CD4-positive, alpha-beta T cell treated with Interleukin-21 for 1 hour (primary cell): ENCODE measurements around the gene MED4.

Experiments
- DNase-seq: peaks from one replicate; pipeline ENCODE4 v3.0.0-alpha.2; 2020

Gene MED4

GRCh38 chr13:48094781-48095502 lies at the start of gene MED4:
TSS of gene MED4 (minus strand) at chr13:48095104. CDS start at chr13:48095078, 26 bp downstream.
- DNase-seq = peak; percentile 97

GRCh38 chr13:48144413-48145035 lies 49.6 kb upstream of the MED4 start:
- DNase-seq = peak; percentile 43

- no peak for DNase-seq
Observed at GRCh38 chr13:48142436-48142835, 47.5 kb upstream of the MED4 start.

- no peak for DNase-seq
Observed at GRCh38 chr13:48138270-48138669, 43.4 kb upstream of the MED4 start.

GRCh38 chr13:48132961-48133360 lies 38.1 kb upstream of the MED4 start:
- no peak for DNase-seq

GRCh38 chr13:48131533-48131932 lies 36.6 kb upstream of the MED4 start:
- no peak for DNase-seq

- peak; percentile 81 for DNase-seq
Observed at GRCh38 chr13:48126944-48127830, 32.3 kb upstream of the MED4 start.

GRCh38 chr13:48125794-48126228 lies 30.9 kb upstream of the MED4 start:
- DNase-seq = no peak

- DNase-seq = no peak
Observed at GRCh38 chr13:48123812-48124211, 28.9 kb upstream of the MED4 start.

GRCh38 chr13:48121733-48122132 lies 26.8 kb upstream of the MED4 start:
- no peak for DNase-seq

- DNase-seq = no peak
Observed at GRCh38 chr13:48120241-48120640, 25.3 kb upstream of the MED4 start.

GRCh38 chr13:48118030-48118429 lies 23.1 kb upstream of the MED4 start:
- no peak for DNase-seq

- no peak for DNase-seq
Observed at GRCh38 chr13:48116808-48117207, 21.9 kb upstream of the MED4 start.

- no peak for DNase-seq
Observed at GRCh38 chr13:48113756-48114130, 18.8 kb upstream of the MED4 start.

- DNase-seq = no peak
Observed at GRCh38 chr13:48112896-48113755, 18.2 kb upstream of the MED4 start.

GRCh38 chr13:48110931-48111721 lies 16.2 kb upstream of the MED4 start:
- DNase-seq = no peak

GRCh38 chr13:48110132-48110868 lies 15.4 kb upstream of the MED4 start:
- DNase-seq = no peak

GRCh38 chr13:48108106-48108505 lies 13.2 kb upstream of the MED4 start:
- DNase-seq = no peak

GRCh38 chr13:48097793-48098192 lies 2.9 kb upstream of the MED4 start:
- no peak for DNase-seq

- DNase-seq = no peak
Observed at GRCh38 chr13:48096670-48097069, 1.8 kb upstream of the MED4 start.

- DNase-seq = peak; percentile 3
Observed at GRCh38 chr13:48094404-48094780, 512 bp downstream of the MED4 start.
